ENCODE measurements around the gene MLLT6. TPM values are rescaled to one million over a fixed set of nuclear protein-coding genes. Genes with fewer than 3 reads are reported as not detected.

The MLLT6 gene
- total and polyA plus RNA-seq, 2 of the 13 experiments (the other 11 are each of a cell fraction or from before 2014, with no cell fraction given) = 50.7 to 69.5 TPM

DNA sequence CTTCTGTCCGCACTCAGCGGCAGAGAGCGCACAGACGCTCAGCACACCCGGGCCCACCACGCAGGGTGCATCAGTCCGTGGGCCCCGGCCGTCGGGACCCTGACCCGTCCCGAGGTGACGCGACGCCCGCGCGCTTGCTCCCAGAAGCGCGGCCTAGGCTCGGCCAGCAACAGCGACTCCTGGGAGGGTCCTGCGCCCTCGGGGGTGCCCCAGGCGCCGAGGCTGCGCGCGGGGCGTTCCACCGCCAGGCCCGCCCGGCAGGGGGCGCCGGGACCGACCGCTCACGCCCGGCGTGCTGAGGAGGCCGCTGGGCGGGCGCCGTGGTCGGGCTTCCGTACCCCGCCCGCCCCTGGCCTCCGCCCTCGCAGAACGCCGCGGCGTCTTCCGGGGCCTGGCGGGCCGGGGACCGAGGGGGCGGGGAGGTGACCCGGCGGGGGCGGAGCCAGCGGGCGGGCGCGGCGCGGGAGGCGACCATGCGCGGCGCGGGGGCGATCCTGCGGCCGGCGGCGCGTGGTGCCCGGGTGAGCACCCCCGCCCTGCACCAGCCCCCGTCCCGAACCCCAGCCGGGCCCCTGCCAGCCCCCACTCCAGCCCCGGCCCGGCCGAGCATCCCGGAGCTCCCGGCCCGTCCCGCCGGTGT is 24.9 kb downstream of the MLLT6 start, which contains the start of gene CISD3 (continued):
- TF ChIP-seq, protein P1, sequence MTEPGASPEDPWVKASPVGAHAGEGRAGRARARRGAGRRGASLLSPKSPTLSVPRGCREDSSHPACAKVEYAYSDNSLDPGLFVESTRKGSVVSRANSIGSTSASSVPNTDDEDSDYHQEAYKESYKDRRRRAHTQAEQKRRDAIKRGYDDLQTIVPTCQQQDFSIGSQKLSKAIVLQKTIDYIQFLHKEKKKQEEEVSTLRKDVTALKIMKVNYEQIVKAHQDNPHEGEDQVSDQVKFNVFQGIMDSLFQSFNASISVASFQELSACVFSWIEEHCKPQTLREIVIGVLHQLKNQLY (CRISPR knock-in tag; IDR thresholded peaks at IDR 0.05) = no peak
- no peak for TF ChIP-seq GATA4 (IDR thresholded peaks at IDR 0.05; ENCODE audit: borderline replicate concordance, low read depth)
- TF ChIP-seq RBM22 (optimal IDR thresholded peaks at IDR 0.05; ENCODE audit: low read length) = peak; percentile 96
- TF ChIP-seq, protein P2, sequence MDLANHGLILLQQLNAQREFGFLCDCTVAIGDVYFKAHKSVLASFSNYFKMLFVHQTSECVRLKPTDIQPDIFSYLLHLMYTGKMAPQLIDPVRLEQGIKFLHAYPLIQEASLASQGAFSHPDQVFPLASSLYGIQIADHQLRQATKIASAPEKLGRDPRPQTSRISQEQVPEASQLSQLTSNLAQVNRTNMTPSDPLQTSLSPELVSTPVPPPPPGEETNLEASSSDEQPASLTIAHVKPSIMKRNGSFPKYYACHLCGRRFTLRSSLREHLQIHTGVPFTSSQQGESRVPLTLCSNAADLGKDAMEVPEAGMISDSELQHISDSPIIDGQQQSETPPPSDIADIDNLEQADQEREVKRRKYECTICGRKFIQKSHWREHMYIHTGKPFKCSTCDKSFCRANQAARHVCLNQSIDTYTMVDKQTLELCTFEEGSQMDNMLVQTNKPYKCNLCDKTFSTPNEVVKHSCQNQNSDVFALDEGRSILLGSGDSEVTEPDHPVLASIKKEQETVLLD (CRISPR knock-in tag; IDR thresholded peaks at IDR 0.05; ENCODE audit: low read depth) = peak; percentile 97
- TF ChIP-seq, protein P3, sequence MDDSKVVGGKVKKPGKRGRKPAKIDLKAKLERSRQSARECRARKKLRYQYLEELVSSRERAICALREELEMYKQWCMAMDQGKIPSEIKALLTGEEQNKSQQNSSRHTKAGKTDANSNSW (CRISPR knock-in tag; IDR thresholded peaks at IDR 0.05; ENCODE audit: borderline replicate concordance) = no peak
- TF ChIP-seq, protein P4, sequence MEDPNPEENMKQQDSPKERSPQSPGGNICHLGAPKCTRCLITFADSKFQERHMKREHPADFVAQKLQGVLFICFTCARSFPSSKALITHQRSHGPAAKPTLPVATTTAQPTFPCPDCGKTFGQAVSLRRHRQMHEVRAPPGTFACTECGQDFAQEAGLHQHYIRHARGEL (CRISPR knock-in tag; IDR thresholded peaks at IDR 0.05) = 0 out of 2 replicates have a peak, but pooled peaks have one; percentile 7
- TF ChIP-seq RARG (CRISPR knock-in tag; IDR thresholded peaks at IDR 0.05; ENCODE audit: low read depth) = no peak
- no peak for TF ChIP-seq SATB2 (CRISPR knock-in tag; IDR thresholded peaks at IDR 0.05)
- TF ChIP-seq, protein P5, sequence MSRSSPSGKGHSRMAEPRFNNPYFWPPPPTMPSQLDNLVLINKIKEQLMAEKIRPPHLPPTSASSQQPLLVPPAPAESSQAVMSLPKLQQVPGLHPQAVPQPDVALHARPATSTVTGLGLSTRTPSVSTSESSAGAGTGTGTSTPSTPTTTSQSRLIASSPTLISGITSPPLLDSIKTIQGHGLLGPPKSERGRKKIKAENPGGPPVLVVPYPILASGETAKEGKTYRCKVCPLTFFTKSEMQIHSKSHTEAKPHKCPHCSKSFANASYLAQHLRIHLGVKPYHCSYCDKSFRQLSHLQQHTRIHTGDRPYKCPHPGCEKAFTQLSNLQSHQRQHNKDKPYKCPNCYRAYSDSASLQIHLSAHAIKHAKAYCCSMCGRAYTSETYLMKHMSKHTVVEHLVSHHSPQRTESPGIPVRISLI (CRISPR knock-in tag; IDR thresholded peaks at IDR 0.05; ENCODE audit: borderline replicate concordance) = no peak
- TF ChIP-seq KLF16 (CRISPR knock-in tag; IDR thresholded peaks at IDR 0.05) = no peak
- TF ChIP-seq ELF1 (CRISPR knock-in tag; IDR thresholded peaks at IDR 0.05) = no peak; the same call in 1 of the 2 replicates
- TF ChIP-seq, protein P6, sequence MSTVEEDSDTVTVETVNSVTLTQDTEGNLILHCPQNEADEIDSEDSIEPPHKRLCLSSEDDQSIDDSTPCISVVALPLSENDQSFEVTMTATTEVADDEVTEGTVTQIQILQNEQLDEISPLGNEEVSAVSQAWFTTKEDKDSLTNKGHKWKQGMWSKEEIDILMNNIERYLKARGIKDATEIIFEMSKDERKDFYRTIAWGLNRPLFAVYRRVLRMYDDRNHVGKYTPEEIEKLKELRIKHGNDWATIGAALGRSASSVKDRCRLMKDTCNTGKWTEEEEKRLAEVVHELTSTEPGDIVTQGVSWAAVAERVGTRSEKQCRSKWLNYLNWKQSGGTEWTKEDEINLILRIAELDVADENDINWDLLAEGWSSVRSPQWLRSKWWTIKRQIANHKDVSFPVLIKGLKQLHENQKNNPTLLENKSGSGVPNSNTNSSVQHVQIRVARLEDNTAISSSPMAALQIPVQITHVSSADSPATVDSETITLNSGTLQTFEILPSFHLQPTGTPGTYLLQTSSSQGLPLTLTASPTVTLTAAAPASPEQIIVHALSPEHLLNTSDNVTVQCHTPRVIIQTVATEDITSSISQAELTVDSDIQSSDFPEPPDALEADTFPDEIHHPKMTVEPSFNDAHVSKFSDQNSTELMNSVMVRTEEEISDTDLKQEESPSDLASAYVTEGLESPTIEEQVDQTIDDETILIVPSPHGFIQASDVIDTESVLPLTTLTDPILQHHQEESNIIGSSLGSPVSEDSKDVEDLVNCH (CRISPR knock-in tag; IDR thresholded peaks at IDR 0.05) = no peak
- no peak for TF ChIP-seq MLLT10 (CRISPR knock-in tag; IDR thresholded peaks at IDR 0.05)
- TF ChIP-seq KMT2B (CRISPR knock-in tag; IDR thresholded peaks at IDR 0.05) = no peak
- TF ChIP-seq ZNF333 (CRISPR knock-in tag; IDR thresholded peaks at IDR 0.05; ENCODE audit: borderline replicate concordance) = peak; percentile 84; the same call in 1 of the 2 replicates
- no peak for TF ChIP-seq CBX2 (IDR thresholded peaks at IDR 0.05; ENCODE audit: low read depth, low read length)
- 0 out of 2 replicates have a peak, but pooled peaks have one; percentile 43 for TF ChIP-seq CBX2 (CRISPR knock-in tag; IDR thresholded peaks at IDR 0.05; ENCODE audit: low read depth)
- no peak for TF ChIP-seq ZNF446 (CRISPR knock-in tag; IDR thresholded peaks at IDR 0.05)
- TF ChIP-seq, protein P7, sequence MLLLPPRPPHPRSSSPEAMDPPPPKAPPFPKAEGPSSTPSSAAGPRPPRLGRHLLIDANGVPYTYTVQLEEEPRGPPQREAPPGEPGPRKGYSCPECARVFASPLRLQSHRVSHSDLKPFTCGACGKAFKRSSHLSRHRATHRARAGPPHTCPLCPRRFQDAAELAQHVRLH (CRISPR knock-in tag; IDR thresholded peaks at IDR 0.05; ENCODE audit: borderline replicate concordance, low read depth) = peak; percentile 47; the same call in 1 of the 2 replicates
- no peak for TF ChIP-seq ZNF234 (CRISPR knock-in tag; conservative IDR thresholded peaks at IDR 0.05)
- no peak for TF ChIP-seq PRPF4 (IDR thresholded peaks at IDR 0.05; ENCODE audit: low read depth, low read length, poor library complexity, severe bottlenecking)
- TF ChIP-seq, protein P8, sequence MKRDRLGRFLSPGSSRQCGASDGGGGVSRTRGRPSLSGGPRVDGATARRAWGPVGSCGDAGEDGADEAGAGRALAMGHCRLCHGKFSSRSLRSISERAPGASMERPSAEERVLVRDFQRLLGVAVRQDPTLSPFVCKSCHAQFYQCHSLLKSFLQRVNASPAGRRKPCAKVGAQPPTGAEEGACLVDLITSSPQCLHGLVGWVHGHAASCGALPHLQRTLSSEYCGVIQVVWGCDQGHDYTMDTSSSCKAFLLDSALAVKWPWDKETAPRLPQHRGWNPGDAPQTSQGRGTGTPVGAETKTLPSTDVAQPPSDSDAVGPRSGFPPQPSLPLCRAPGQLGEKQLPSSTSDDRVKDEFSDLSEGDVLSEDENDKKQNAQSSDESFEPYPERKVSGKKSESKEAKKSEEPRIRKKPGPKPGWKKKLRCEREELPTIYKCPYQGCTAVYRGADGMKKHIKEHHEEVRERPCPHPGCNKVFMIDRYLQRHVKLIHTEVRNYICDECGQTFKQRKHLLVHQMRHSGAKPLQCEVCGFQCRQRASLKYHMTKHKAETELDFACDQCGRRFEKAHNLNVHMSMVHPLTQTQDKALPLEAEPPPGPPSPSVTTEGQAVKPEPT (CRISPR knock-in tag; IDR thresholded peaks at IDR 0.05; ENCODE audit: low read depth) = no peak

Data from HepG2 (cell line).